Pancreas (tissue), 10 donors: ENCODE measurements around the gene CHMP2A. TPM values are rescaled to one million over a fixed set of nuclear protein-coding genes. Genes with fewer than 3 reads are reported as not detected.
A peak's percentile ranks its signal among the peaks of the same experiment; 100 is the strongest.

Experiments
- ATAC-seq, 4 donors: fragments of 200-7000 bp; cut with Tn5 transposase; one replicate each; pipeline versions ENCODE4 v1.8.0 to v1.9.1; 2020; ENCODE audit warnings: mild to moderate bottlenecking in 4 of 4, moderate library complexity in 4 of 4
- DNase-seq, 6 donors: peaks; one replicate each; pipeline ENCODE4 v3.0.0-alpha.2; 2020
- FAIRE-seq: peaks from 2 replicates; lab custom pipeline; 2012; peaks lifted over from hg19 to GRCh38; lab: Jason Lieb, UNC
- H3K27ac ChIP-seq, 4 donors: fragments of 200-600 bp; sonication (generic); 1 replicate in 3 of 4; 2 replicates in 1 of 4; pipeline versions ENCODE4 v1.5.0 to v1.8.0; 2020
- H3K27me3 ChIP-seq, 4 donors: fragments of 200-600 bp; one replicate each; pipeline ENCODE4 v1.8.0; 2021
- H3K36me3 ChIP-seq, 3 donors: fragments of 200-600 bp; sonication (generic) in 1 of 3; one replicate each; pipeline versions ENCODE4 v1.5.0 to v1.8.0; 2020 to 2021
- H3K4me1 ChIP-seq, 3 donors: fragments of 200-600 bp; one replicate each; pipeline ENCODE4 v1.8.0; 2021
- H3K4me3 ChIP-seq, 4 donors: fragments of 200-600 bp; sonication (generic) in 2 of 4; one replicate each; pipeline versions ENCODE4 v1.5.0 to v1.8.0; 2020 to 2021
- H3K9me3 ChIP-seq, 4 donors: fragments of 200-600 bp; one replicate each; pipeline ENCODE4 v1.8.0; 2021
- CTCF ChIP-seq, 4 donors: fragments of 200-600 bp; sonication (generic) in 3 of 4; IDR thresholded peaks; one replicate each; pipeline versions ENCODE4 v1.5.0 to v1.8.0; 2021; ENCODE audit warnings: antibody characterized with exemption in 4 of 4
- WGBS, 2 donors: extraction: QIAGEN DNeasy Blood & Tissue Kit; methylation state at CpG; one replicate each; pipeline ENCODE4 v1.1.7; 2013; 5-methylcytosine and 5-hydroxymethylcytosine counted together
- intact Hi-C, 3 donors: fragments of 100-400 bp; cut with DNase I; formaldehyde crosslinking; loops; one replicate each; pipeline versions ENCODE4 v1.11.1 to v1.14.2; 2022
- polyA plus RNA-seq, 2 donors: library from polyadenylated mRNA; stranded (reverse); fragments of 200-250 nt; gene quantifications; one replicate each; pipeline ENCODE4 v1.2.3, GENCODE V29; 2013
- total RNA-seq, 6 donors: library from RNA; stranded (reverse); fragmentation: NEBNext Ultra II Directional in 4 of 6; extraction: Animal tissue kit (Norgen Biotek cat#: 25700) in 4 of 6; gene quantifications; one replicate each; pipeline versions ENCODE4 v1.2.1 to v1.2.4, GENCODE V29; 2021 to 2023
- donor health status: healthy with polysubstance abuse.
- donor health status: DM: no; HTN: no; CAD: no; lungs with moderate emphysema.
- donor health status: DM: no; HTN: no; CAD: no.
- donor health status: control.
- donor health status: control.
- donor health status: Bipolar disorder and iron deficiency.
- donor health status: DM: yes; HTN: yes; CAD: no.
- donor health status: DM: no; HTN: no; CAD: no.
- donor health status: DM: no; HTN: no; CAD: no.
- donor health status: DM: yes; HTN: yes; CAD: no.

CHMP2A gene
- total and polyA plus RNA-seq, 8 donors = 45.8 to 118 (median 60.0) TPM

GRCh38 chr19:58562122-58563033, 7.5 kb upstream of the CHMP2A start:
- peaks cover 14 to 22% (median 19%) of the 10 kb centered on the region in 3 donors for H3K4me1 ChIP-seq
- DNase-seq (peak in 3 of 6 donors; percentile 55 to 75 (median 68)), ATAC-seq (peak in 3 of 4 donors; percentile 1 to 5 (median 3)), FAIRE-seq (no peak)
- H3K36me3 ChIP-seq = no peaks in the 10 kb centered on the region
- intact Hi-C loops = no loop called here
- no peak for TF ChIP-seq CTCF (IDR thresholded peaks at IDR 0.05)
- WGBS, 2 donors = 4 to 5% methylated on average over 86 to 107 of the region's 107 CpGs
- H3K27me3 ChIP-seq = no peaks in the 10 kb centered on the region
- H3K9me3 ChIP-seq = no peaks in the 10 kb centered on the region
- H3K27ac ChIP-seq = peak overlapping the region in 2 of 4 donors; percentile 8 to 28
- H3K4me3 ChIP-seq = peak overlapping the region; percentile 5 to 33 (median 24)

DNA sequence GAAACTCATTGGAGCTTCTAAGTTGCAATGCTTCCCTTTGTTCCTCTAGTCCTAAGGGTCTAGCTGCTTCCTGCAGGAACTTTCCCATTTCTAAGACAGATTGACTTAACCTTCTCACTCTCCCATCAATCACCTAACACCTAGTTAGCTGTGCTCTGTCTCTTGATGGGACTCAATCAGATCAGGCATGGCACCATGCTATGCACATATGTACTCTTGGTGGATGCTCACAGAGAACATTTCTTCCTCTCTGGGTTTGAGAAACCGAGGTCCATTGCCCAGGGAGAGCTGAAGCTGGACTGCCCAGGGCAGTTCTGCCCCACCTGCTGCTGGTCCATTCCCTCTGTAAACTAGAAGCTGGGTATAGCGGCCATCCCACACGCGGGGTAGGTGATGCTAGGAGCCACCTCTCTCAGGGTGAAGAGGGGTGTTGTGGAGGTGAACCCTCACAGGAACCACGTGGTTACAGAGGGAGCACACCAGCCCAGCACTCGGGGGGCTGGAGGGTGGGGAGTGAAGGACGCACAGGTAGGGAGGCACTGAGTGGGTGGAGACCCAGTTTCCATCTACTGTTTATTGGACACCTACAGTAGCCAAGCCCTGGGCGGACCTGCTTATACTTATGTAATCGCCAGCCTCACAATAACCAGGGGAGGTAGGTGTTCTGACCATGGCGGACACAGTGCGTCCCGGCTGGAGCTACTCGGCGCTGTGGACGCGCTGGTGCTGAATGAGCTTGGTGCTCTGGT, 6.6 kb upstream of the CHMP2A start:
- H3K27ac ChIP-seq = peak overlapping the region in 1 of 4 donors; percentile 28
- DNase-seq = peak in 2 of 6 donors; percentile 36 to 85
- ATAC-seq = no peak
- peaks cover 23 to 29% (median 26%) of the 10 kb centered on the region in 3 donors for H3K4me1 ChIP-seq
- WGBS, 2 donors = 45 to 48% methylated on average over 16 of the region's 16 CpGs
- H3K4me3 ChIP-seq = peak overlapping the region in 2 of 4 donors; percentile 32 to 33
- no peak for TF ChIP-seq CTCF (IDR thresholded peaks at IDR 0.05)
- FAIRE-seq = no peak
- no peaks in the 10 kb centered on the region for H3K9me3 ChIP-seq
- H3K27me3 ChIP-seq = no peaks in the 10 kb centered on the region
- peaks cover 0 to 3% (median 0%) of the 10 kb centered on the region in 3 donors for H3K36me3 ChIP-seq
- intact Hi-C loops = no loop called here

GRCh38 chr19:58560921-58561320, 6.0 kb upstream of the CHMP2A start:
- H3K4me1 ChIP-seq = peaks cover 25 to 31% (median 26%) of the 10 kb centered on the region in 3 donors

More at GRCh38 chr19:58560921-58561320, 6.0 kb upstream of the CHMP2A start:
- FAIRE-seq (no peak), ATAC-seq (no peak), DNase-seq (no peak)
- intact Hi-C loops = no loop called here
- H3K9me3 ChIP-seq = no peaks in the 10 kb centered on the region
- no peak overlapping the region for H3K27ac ChIP-seq
- no peaks in the 10 kb centered on the region for H3K27me3 ChIP-seq
- H3K36me3 ChIP-seq = peaks cover 0 to 9% (median 0%) of the 10 kb centered on the region in 3 donors
- H3K4me3 ChIP-seq = no peak overlapping the region
- TF ChIP-seq CTCF (IDR thresholded peaks at IDR 0.05) = no peak
